GM21528 (cell line): ENCODE measurements around the gene CREBL2.

Experiments
- ATAC-seq: cut with Tn5 transposase; IDR thresholded peaks from one replicate; pipeline ENCODE4 v1.9.1; 2021; ENCODE audit warnings: mild to moderate bottlenecking, moderate library complexity; ENCODE audit not compliant: unreplicated experiment, low FRiP score

Gene CREBL2

DNA sequence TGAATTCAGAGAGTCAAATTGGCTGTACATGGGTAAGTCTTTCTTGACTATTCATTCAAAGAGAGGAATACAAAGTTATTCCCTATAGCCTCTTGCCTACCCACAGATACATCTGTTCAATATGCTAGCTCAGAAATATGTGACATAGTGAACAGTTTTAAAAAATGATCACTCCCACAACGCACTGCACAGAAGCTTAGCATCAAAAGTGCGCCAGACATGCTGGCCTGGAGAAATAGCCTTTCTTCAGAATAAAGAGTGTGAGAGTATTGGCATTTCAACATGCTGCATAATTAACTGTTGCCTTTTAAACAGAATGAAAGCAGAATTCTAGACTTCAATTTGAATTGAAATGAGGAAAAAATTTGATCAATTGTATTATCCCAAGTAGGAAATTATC lies 57.3 kb downstream of the CREBL2 start:
- no peak for ATAC-seq

GRCh38 chr12:12671850-12672660 lies 60.4 kb downstream of the CREBL2 start:
- no peak for ATAC-seq

DNA sequence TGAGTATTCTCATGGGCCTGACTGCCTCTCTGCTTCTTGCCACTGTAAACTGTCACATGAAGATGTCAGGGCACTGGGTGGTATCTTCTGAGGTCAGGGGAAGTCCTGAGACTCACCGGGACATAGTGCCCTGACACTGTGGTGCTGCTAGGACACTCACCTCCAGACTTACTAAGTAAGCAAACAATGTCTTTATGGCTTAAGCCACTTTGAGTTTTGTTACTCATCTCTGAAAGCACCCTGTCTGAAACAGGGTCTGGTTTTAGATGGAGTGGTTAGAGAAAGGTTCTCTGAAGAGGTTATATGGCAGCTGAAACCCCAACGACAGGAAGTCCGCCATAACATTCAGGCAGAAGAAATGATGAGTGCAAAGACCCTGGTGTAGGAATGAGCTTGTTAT lies 61.6 kb downstream of the CREBL2 start:
- ATAC-seq, result no peak

GRCh38 chr12:12676605-12677004 lies 64.9 kb downstream of the CREBL2 start:
- no peak for ATAC-seq

GRCh38 chr12:12681061-12681765 lies 69.5 kb downstream of the CREBL2 start:
- ATAC-seq, result no peak

DNA sequence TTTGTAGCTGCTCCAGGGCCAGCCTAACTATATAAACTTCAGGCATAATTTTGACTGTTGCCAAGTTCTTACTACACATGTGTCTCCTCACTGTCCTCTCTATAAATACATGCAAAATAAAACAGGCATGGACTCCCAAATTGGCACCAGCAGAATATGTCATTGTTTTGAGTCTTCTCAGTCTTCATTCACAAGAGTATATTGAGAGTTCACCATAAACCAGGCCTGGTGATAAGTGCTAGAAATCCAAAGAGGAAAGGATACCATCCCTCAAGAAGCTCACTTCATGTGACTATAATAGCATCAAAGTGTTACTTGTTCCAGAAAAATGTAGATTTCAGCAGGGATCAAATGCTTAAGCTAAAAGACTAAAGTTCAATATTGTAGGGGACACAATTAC lies 70.6 kb downstream of the CREBL2 start:
- no peak for ATAC-seq

DNA sequence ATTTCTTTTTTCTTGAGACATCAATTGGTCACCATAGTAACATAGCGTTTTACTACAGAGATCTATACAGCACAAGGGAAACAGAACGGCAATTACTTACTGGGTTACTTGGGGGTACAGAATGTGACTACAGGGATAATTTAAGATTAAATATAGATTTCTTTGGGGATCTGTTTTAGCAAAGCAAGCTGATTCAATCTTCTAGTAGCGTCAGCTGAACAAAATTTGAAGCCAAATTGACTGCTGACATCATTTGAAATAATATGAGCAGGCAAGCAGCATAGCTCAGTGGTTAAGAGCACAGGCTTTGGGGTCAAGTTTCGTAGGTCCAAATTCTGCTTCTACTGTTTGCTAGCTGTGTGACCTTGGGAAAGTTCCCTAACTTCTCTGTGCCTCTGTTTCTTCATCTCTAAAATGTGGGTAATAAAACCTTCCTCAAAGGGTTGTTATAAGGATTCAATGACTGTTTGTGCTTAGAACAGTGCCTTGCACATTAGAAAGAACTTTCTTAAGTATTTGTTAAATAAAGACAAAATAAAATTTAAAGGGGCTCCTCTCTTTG lies 71.5 kb downstream of the CREBL2 start:
- ATAC-seq, result no peak

DNA sequence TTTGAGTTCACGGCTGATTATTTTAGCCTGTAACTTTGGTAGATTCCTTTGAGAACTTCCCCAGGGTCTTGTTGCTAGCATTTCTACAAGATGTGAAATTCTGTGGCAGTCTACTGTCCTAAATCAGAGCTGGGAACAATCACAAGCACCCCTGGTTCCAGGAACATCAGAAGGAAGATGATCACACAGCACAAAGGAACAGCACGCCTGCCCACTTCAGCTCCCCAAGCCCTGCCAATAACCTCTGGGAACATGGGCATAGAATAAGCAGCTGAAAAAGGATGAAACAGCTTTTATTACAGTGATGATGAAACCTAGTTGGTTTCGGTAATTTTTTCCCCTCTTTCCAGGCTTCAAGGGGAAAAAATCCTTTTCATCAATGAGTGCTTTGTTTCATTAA lies 72.0 kb downstream of the CREBL2 start:
- no peak for ATAC-seq

GRCh38 chr12:12684375-12685106 lies 72.9 kb downstream of the CREBL2 start:
- ATAC-seq, result no peak

- no peak for ATAC-seq
Measured at GRCh38 chr12:12685305-12685704, 73.6 kb downstream of the CREBL2 start.

GRCh38 chr12:12686472-12686871 lies 74.8 kb downstream of the CREBL2 start:
- ATAC-seq, result no peak

DNA sequence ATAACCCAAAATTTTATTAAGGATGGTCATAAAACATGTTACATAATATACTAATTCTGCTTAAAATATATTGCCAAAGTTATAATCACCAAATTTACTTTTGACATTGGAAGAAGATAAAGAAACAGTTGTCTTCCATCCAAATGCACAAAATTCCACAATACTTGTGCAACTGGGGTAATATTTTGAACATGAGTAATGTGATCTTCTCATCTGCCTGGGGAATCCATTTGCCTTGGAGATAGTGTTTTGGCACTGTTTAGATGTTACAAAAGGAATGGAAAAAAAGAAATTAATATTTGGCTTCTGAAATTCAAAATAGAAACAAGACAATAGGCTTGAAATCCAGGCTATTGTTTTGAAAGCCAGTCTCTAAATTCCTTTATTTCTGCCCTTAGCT lies 75.2 kb downstream of the CREBL2 start:
- no peak for ATAC-seq

DNA sequence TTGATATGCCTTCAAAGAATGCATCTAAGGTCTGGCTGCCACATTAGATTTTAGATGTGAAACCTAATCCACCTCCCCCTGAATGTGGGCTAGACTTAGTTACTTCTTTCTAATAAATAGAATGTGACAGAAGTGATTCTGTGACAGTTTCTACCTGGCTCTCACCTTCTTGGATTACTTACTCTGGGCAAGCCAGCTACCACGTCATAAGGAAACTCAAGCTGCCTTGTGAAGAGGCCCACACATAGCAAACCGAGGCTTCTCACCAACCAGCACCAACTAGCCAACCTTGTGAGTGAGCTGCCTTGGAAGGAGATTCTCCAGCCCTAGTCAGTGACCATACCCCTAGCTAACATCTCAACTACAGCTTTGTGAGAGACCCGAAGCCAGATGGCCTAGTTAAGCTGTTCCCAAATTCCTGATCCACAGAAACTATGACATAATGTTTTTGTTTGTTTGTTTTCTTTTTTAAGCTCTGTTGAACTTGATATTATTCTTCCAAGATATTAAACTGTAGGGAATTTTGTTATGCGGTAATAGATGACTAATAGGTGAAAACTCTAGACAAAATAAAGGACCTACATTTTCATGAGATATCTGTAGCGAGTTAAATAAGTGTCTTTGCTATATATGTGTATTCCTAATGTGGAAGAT lies 78.1 kb downstream of the CREBL2 start:
- ATAC-seq, result no peak

DNA sequence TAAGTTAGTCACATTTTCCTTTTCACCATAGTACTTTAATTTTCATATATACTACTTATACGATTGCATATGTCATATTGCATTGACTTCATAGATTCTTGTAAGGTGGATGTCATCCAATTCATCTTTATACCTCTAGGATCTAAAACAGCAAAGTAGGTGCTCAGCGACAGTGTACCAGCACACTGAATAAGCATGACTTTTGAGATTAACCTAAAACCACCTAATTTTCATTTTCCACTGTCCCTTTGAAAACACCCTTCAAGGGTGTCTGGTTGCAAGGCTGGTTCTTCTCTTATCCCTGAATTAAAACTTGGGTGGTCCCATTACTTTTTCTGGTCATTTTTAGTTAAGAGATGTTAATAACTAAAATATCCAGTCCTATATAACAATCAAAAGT lies 79.9 kb downstream of the CREBL2 start:
- ATAC-seq, result no peak

DNA sequence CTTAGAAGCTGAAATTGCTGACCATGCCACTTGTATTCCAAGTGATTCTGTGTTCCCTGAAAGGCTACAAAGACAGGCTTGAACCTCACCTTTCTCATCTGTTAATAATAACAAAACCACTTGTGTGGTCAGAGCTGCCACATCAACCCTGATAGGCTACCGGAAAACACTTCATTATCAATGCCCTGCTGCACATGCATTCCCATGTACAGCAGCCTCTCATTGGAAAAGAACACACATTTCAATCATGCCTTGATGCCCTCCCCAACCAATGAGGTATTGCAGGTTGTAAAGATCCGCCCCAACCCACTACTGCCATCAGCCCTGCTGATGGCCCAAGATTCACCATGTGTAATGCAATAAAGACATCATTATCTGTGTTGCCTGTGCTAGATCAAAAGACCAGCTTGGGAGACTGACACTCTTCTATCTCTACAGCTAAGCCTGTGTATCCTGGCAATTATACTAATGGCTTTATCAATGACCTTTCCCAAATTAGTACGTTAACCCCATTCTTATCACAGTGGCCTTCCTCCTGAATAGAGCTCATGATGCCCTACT lies 81.5 kb downstream of the CREBL2 start:
- ATAC-seq, result no peak
